GM12892 (cell line): Measurements from ENCODE around the gene CREB3.

ENCODE experiments used
- POLR2A ChIP-seq: IDR thresholded peaks from 2 replicates; pipeline ENCODE4 v1.6.1; 2011; ENCODE audit warnings: low read depth, low read length, control low read depth
- TAF1 ChIP-seq: IDR thresholded peaks from 2 replicates; pipeline ENCODE4 v1.6.1; 2011; ENCODE audit warnings: low read depth, mild to moderate bottlenecking, control low read depth, low read length, borderline replicate concordance

GRCh38 chr9:35767458-35767857 is 35.0 kb downstream of the CREB3 start:
- TF ChIP-seq TAF1 (no peak), POLR2A (no peak)
